ENCODE measurements around the gene RNF4.

DNA sequence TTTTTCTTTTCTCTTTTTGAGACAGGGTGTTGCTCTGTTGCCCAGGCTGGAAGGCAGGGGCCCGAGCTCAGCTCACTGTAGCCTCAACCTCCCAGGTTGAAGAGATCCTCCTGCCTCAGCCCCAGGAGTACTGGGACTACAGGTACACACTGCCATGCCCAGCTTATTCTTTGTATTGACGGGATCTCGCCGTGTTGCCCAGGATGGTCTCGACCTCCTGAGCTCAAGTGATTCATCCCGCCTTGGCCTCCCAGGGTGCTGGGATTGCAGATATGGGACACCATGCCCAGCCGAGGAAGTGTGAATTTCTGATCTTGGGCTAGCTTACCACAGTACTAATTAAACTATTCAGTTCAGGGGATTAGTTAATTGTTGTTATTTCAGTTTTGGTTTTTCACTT is 38.9 kb downstream of the RNF4 start:
- TF ChIP-seq CTCF (IDR thresholded peaks at IDR 0.05; ENCODE audit: insufficient read depth, low read length), result no peak
- TF ChIP-seq REST (IDR thresholded peaks at IDR 0.05; ENCODE audit: insufficient replicate concordance, low read depth), result no peak
- TF ChIP-seq SPI1 (IDR thresholded peaks at IDR 0.05; ENCODE audit: borderline replicate concordance, low read depth), result no peak
- TF ChIP-seq POLR2AphosphoS5 (IDR thresholded peaks at IDR 0.05; ENCODE audit: low read depth), result no peak

Data from HL-60 (cell line).